ENCODE data around the gene GET3.

Gene GET3

GRCh38 chr19:12782424-12783290 lies 45.4 kb downstream of the GET3 start:
- peak; percentile 86 for DNase-seq

GRCh38 chr19:12783291-12783848 lies 46.1 kb downstream of the GET3 start:
- peak; percentile 59 for DNase-seq

GRCh38 chr19:12783849-12784393 lies 46.6 kb downstream of the GET3 start:
- peak; percentile 22 for DNase-seq

GRCh38 chr19:12784394-12784870 lies 47.1 kb downstream of the GET3 start:
- DNase-seq: peak; percentile 23

- peak; percentile 20 for DNase-seq
Measured at GRCh38 chr19:12784871-12785430, 47.7 kb downstream of the GET3 start.

GRCh38 chr19:12785431-12786031 lies 48.2 kb downstream of the GET3 start:
- DNase-seq: no peak

GRCh38 chr19:12786141-12786870 lies 49.0 kb downstream of the GET3 start:
- no peak for DNase-seq

- no peak for DNase-seq
Measured at GRCh38 chr19:12786952-12787351, 49.7 kb downstream of the GET3 start.

GRCh38 chr19:12787458-12787857 lies 50.2 kb downstream of the GET3 start:
- DNase-seq: no peak

GRCh38 chr19:12788042-12788681 lies 50.9 kb downstream of the GET3 start:
- DNase-seq: no peak

- peak; percentile 47 for DNase-seq
Measured at GRCh38 chr19:12788682-12789097, 51.4 kb downstream of the GET3 start.

GRCh38 chr19:12789098-12789903 lies 52.0 kb downstream of the GET3 start:
- peak; percentile 53 for DNase-seq

- peak; percentile 91 for DNase-seq
Measured at GRCh38 chr19:12789904-12790619, 52.8 kb downstream of the GET3 start.

GRCh38 chr19:12790628-12791344 lies 53.5 kb downstream of the GET3 start:
- DNase-seq: no peak

GRCh38 chr19:12791345-12792050 lies 54.2 kb downstream of the GET3 start, which contains the start of gene JUNB:
Gene JUNB, plus strand, starts transcription at chr19:12791486. Its CDS starts 286 bp downstream, at chr19:12791772.
- DNase-seq: peak; percentile 96

GRCh38 chr19:12792051-12792852 lies 55.0 kb downstream of the GET3 start:
- peak; percentile 79 for DNase-seq

- DNase-seq: no peak
Measured at GRCh38 chr19:12792853-12793289, 55.6 kb downstream of the GET3 start.
